Measurements from ENCODE around the gene COX8A. TPM values are rescaled to one million over a fixed set of nuclear protein-coding genes. Genes with fewer than 3 reads are reported as not detected.

The COX8A gene
- total RNA-seq, 1 experiment from 2014 or later, result 1,500 TPM

- CTCF ChIA-PET, result no interaction called here
- intact Hi-C loops (cut with micrococcal nuclease), result no loop called here
- ATAC-seq (no peak), DNase-seq (no peak)
- H3K4me3 ChIP-seq (ENCODE audit: low read length), result no peak overlapping the region
- no peak overlapping the region for H2AFZ ChIP-seq (ENCODE audit: low read length)
- no peaks in the 10 kb centered on the region for H3K9me3 ChIP-seq (ENCODE audit: low read length)
- no peaks in the 10 kb centered on the region for H3F3A ChIP-seq (ENCODE audit: low read length, unreplicated experiment)
- no TSS peak for BruUV-seq (replicated peaks)
- H3K4me2 ChIP-seq (ENCODE audit: low read length), result no peak overlapping the region
- H3K27me3 ChIP-seq (ENCODE audit: low read length), result no peaks in the 10 kb centered on the region
- no peaks in the 10 kb centered on the region for H4K20me1 ChIP-seq (ENCODE audit: low read length)
- POLR2A ChIA-PET (ENCODE audit: unreplicated experiment), result no interaction called here
- no peaks in the 10 kb centered on the region for H3K4me1 ChIP-seq (ENCODE audit: insufficient read depth, low read length)
- TF ChIP-seq EZH2 (IDR thresholded peaks at IDR 0.05; ENCODE audit: low read length, unreplicated experiment), result no peak
- TF ChIP-seq EZH2phosphoT487 (IDR thresholded peaks at IDR 0.05; ENCODE audit: borderline replicate concordance, low read length), result no peak
- TF ChIP-seq CTCF (conservative IDR thresholded peaks at IDR 0.05; ENCODE audit: low read depth, low read length), result no peak
- no peak overlapping the region for H3K27ac ChIP-seq (ENCODE audit: low read length)
- H3K36me3 ChIP-seq (ENCODE audit: low read depth, low read length), result no peaks in the 10 kb centered on the region
- no peak overlapping the region for H3K9ac ChIP-seq (ENCODE audit: low read length)
- no peaks in the 10 kb centered on the region for H3K79me2 ChIP-seq (ENCODE audit: low read length)
- no peaks in the 10 kb centered on the region for H3K9me2 ChIP-seq (replicated peaks; ENCODE audit: low read length)
Observed at GRCh38 chr11:64014356-64014755, 39.9 kb downstream of the COX8A start.

DNA sequence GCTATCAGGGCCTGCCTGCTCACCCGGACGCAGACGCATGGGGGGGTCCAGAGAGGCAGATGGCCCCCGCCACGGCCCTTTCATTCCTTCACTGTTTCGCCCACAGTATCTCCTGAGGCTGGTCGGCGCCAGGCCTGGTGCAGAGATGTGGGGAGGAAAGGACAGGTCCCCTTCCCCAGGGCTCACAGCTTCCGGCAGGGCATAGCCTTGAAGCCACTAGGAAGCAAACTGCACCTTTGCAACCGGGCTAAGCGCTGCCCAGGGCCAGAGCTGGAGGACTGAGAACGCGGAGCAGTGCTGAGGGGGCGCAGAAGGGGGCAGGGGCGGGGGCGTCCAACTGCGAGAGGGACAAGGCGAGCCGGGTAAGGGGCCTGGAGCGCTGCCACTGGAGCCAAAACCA lies 41.1 kb downstream of the COX8A start:
- POLR2A ChIA-PET (ENCODE audit: unreplicated experiment), result interaction anchor here (0.6 kb wide), 1 partner anchor 53 kb away, joined by 3 read pairs; no protein-coding TSS in a partner anchor
- Histone ChIP-seq H3K4me1 (ENCODE audit: insufficient read depth, low read length) (no peaks in the 10 kb centered on the region), H3K4me2 (ENCODE audit: low read length) (no peak overlapping the region), H3K9me2 (replicated peaks; ENCODE audit: low read length) (no peaks in the 10 kb centered on the region), H3K9ac (ENCODE audit: low read length) (no peak overlapping the region), H3K27ac (ENCODE audit: low read length) (no peak overlapping the region), H4K20me1 (ENCODE audit: low read length) (no peaks in the 10 kb centered on the region), H3K36me3 (ENCODE audit: low read depth, low read length) (no peaks in the 10 kb centered on the region), H3K27me3 (ENCODE audit: low read length) (no peaks in the 10 kb centered on the region), H2AFZ (ENCODE audit: low read length) (no peak overlapping the region), H3K9me3 (ENCODE audit: low read length) (no peaks in the 10 kb centered on the region), H3K4me3 (ENCODE audit: low read length) (no peak overlapping the region), H3F3A (ENCODE audit: low read length, unreplicated experiment) (no peaks in the 10 kb centered on the region), H3K79me2 (ENCODE audit: low read length) (no peaks in the 10 kb centered on the region)
- BruUV-seq (replicated peaks), result no TSS peak
- intact Hi-C loops (cut with micrococcal nuclease), result no loop called here
- TF ChIP-seq CTCF (conservative IDR thresholded peaks at IDR 0.05; ENCODE audit: low read depth, low read length) (no peak), EZH2 (IDR thresholded peaks at IDR 0.05; ENCODE audit: low read length, unreplicated experiment) (no peak), EZH2phosphoT487 (IDR thresholded peaks at IDR 0.05; ENCODE audit: borderline replicate concordance, low read length) (no peak)
- CTCF ChIA-PET, result interaction anchor here (0.6 kb wide), 1 partner anchor 285 kb away, joined by 6 read pairs; no protein-coding TSS in a partner anchor
- ATAC-seq (no peak), DNase-seq (no peak)

GRCh38 chr11:64015935-64016845 lies 41.8 kb downstream of the COX8A start:
- DNase-seq (no peak), ATAC-seq (no peak)
- Histone ChIP-seq H3K79me2 (ENCODE audit: low read length) (no peaks in the 10 kb centered on the region), H4K20me1 (ENCODE audit: low read length) (no peaks in the 10 kb centered on the region), H3K4me3 (ENCODE audit: low read length) (no peak overlapping the region), H3K4me2 (ENCODE audit: low read length) (no peak overlapping the region), H3K4me1 (ENCODE audit: insufficient read depth, low read length) (no peaks in the 10 kb centered on the region), H3K9ac (ENCODE audit: low read length) (no peak overlapping the region), H3F3A (ENCODE audit: low read length, unreplicated experiment) (no peaks in the 10 kb centered on the region), H3K9me3 (ENCODE audit: low read length) (no peaks in the 10 kb centered on the region), H3K9me2 (replicated peaks; ENCODE audit: low read length) (no peaks in the 10 kb centered on the region), H2AFZ (ENCODE audit: low read length) (no peak overlapping the region), H3K36me3 (ENCODE audit: low read depth, low read length) (no peaks in the 10 kb centered on the region), H3K27ac (ENCODE audit: low read length) (no peak overlapping the region), H3K27me3 (ENCODE audit: low read length) (no peaks in the 10 kb centered on the region)
- TF ChIP-seq EZH2 (IDR thresholded peaks at IDR 0.05; ENCODE audit: low read length, unreplicated experiment), result no peak
- TF ChIP-seq CTCF (conservative IDR thresholded peaks at IDR 0.05; ENCODE audit: low read depth, low read length), result no peak
- no peak for TF ChIP-seq EZH2phosphoT487 (IDR thresholded peaks at IDR 0.05; ENCODE audit: borderline replicate concordance, low read length)
- intact Hi-C loops (cut with micrococcal nuclease), result no loop called here
- ChIA-PET CTCF (no interaction called here), POLR2A (ENCODE audit: unreplicated experiment) (interaction anchor here (0.6 kb wide), 1 partner anchor 53 kb away, joined by 3 read pairs; no protein-coding TSS in a partner anchor)
- no TSS peak for BruUV-seq (replicated peaks)

Data from PC-3 (cell line).